Muscle of leg (tissue), 11 donors: ENCODE results near the gene CCDC188. TPM values are rescaled to one million over a fixed set of nuclear protein-coding genes. Genes with fewer than 3 reads are reported as not detected.

Experiments used
- DNase-seq: peaks from one replicate; pipeline ENCODE4 v3.0.0; 2013
- H3K27ac ChIP-seq: one replicate; pipeline ENCODE4 v1.5.1; 2013; ENCODE audit warnings: mild to moderate bottlenecking, low read length, control low read depth
- H3K27me3 ChIP-seq: one replicate; pipeline ENCODE4 v1.6.1; 2013; ENCODE audit warnings: low read length; ENCODE audit not compliant: control insufficient read depth, insufficient read depth
- H3K36me3 ChIP-seq: one replicate; pipeline ENCODE4 v1.6.1; 2013; ENCODE audit warnings: low read length; ENCODE audit not compliant: control insufficient read depth, insufficient read depth
- H3K4me1 ChIP-seq: one replicate; pipeline ENCODE4 v1.6.1; 2013; ENCODE audit warnings: low read length; ENCODE audit not compliant: control insufficient read depth, insufficient read depth
- H3K4me3 ChIP-seq: one replicate; pipeline ENCODE4 v1.5.1; 2013; ENCODE audit warnings: low read length, control low read depth
- H3K9me3 ChIP-seq: replicated peaks from 2 replicates; pipeline ENCODE4 v1.6.1; 2013; ENCODE audit warnings: low read depth, low read length; ENCODE audit not compliant: control insufficient read depth
- WGBS: methylation state at CpG from one replicate; pipeline ENCODE4 v1.1.5; 2013; ENCODE audit warnings: missing lambda C conversion rate; ENCODE audit not compliant: insufficient coverage; 5-methylcytosine and 5-hydroxymethylcytosine counted together
- polyA plus RNA-seq, 8 donors: library from polyadenylated mRNA; unstranded; fragments of 120-200 nt; gene quantifications; one replicate each; pipeline versions ENCODE4 v1.2.1 to v1.2.3, GENCODE V29; 2013; ENCODE audit warnings: inconsistent platforms in 1 of 8, low replicate concordance in 1 of 8; ENCODE audit not compliant: insufficient read length in 8 of 8, insufficient read depth in 1 of 8
- total RNA-seq: library from RNA; stranded (reverse); fragments of 120-200 nt; gene quantifications from one replicate; pipeline ENCODE4 v1.2.4, GENCODE V29; 2013

The CCDC188 gene
- total and polyA plus RNA-seq, 9 donors = 0.84 to 2.8 (median 1.5) TPM

DNA sequence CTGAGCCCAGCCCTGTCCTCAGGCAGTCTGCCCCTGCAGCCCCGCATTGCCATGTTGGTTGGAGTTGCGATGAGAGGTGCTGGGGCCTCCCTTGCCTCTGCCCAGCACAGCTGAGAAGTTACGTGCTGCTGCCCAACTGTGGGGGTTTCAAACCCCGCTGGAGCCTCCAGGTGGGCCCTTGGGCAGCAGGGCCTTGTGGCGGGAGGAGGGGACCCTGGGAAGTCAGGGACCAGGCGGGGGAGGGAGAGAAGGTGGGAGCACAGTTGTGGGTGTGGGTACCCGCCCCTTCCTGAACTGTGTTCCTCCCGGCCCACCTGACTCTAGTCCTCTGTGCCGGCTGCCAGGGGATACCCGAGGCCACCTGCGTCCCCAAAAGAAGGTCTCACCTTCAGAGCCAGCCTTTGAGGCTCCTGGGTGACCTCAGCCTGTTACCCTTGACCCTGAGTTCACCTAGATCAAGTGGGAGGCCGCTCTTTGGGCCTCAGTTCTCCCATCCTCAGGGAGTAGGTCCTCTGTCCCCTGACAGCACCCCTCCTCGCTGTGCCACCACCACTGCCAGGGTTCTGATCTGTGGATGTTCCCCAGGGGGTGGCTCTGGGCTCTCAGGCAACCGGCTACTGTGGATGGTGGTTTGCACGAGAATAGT lies 7.7 kb upstream of the CCDC188 start:
- WGBS = 71% methylated on average over 9 of the region's 15 CpGs
- H3K27me3 ChIP-seq = no peaks in the 10 kb centered on the region
- no peak overlapping the region for H3K27ac ChIP-seq
- no peaks in the 10 kb centered on the region for H3K9me3 ChIP-seq
- H3K4me3 ChIP-seq = no peak overlapping the region
- DNase-seq = no peak
- peaks cover 30% of the 10 kb centered on the region for H3K4me1 ChIP-seq
- H3K36me3 ChIP-seq = no peaks in the 10 kb centered on the region

DNA sequence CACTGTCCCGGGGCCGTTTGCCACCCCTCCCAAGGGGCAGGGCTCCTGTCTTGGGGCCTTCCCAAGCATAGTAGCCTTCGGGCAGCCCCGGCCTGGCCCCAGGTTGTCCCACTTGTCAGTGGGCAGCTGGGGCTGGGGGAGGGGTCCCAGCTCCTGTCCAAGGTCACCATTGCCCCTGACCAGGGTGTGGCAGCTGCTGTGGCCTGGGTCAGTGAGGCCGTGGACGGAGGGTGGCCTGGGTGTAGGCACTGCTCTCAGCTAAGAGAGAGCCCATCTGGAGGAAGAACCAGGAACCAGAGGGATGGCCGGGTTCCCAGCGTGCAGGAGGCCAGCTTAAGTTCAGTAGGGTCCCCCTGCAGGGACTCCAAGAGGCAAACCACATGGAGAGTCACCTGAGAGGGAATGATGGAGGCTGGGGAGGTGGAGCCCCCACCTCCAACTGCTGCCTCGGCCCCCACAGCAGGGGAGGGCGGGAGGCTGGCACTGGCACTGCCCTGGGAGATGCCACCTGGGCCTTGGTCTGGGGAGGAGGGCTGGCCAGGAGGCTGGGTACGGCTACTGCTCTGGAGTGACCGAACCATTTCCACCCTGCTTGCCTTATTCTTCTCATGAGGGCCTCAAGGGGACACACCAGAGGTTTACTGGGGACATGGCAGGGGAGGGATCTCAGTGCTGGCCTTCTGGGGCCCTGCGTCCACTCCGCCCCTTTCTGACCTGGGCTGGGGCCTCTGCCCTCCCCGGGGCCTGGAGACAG lies 6.8 kb upstream of the CCDC188 start:
- 74% methylated on average over 9 of the region's 15 CpGs for WGBS
- H3K4me1 ChIP-seq = peaks cover 30% of the 10 kb centered on the region
- no peak overlapping the region for H3K27ac ChIP-seq
- no peaks in the 10 kb centered on the region for H3K36me3 ChIP-seq
- H3K27me3 ChIP-seq = no peaks in the 10 kb centered on the region
- DNase-seq = no peak
- H3K9me3 ChIP-seq = no peaks in the 10 kb centered on the region
- no peak overlapping the region for H3K4me3 ChIP-seq

DNA sequence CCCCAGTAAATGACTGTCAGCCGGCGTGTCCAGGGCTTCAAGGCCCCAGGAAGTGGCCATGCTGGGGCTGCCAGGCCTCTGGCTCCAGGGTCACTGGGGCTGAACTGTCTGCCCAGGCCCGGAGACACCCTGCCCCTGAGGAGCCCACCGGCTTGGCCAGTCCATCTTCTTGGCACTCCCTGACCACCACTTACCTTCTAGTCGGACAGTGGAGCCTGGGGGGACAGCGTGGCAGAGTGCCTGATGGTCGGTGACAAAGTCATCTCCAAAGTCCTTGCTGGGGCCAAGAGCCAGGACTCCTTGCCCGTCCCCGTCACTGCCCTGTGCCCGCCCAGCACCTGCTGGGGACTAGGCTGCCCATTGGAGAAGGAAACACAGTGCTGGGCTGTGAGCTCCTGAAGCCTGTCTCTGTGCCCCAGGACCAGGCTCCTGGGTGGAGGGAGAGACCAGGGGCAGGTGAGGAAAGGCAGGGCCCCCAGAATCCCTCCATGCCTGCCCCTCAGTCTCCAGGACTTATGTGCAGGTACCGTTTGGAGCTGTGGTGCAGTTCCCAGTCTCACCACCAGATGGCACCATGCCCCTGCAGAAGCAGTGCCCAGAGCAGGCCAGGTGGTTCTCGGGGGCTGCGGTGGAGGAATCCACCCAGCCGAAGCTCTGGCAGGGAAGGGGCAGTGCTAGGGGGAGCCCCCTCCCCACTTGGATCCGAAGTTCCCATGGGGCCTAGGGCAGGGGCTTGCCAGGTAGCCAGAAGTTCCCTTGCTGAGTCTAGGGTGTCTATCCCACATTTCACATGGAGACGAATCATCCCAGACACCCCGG lies 6.0 kb upstream of the CCDC188 start:
- Histone ChIP-seq H3K27me3 (no peaks in the 10 kb centered on the region), H3K36me3 (no peaks in the 10 kb centered on the region), H3K4me1 (peaks cover 30% of the 10 kb centered on the region), H3K4me3 (no peak overlapping the region), H3K27ac (no peak overlapping the region), H3K9me3 (no peaks in the 10 kb centered on the region)
- WGBS = 59% methylated on average over 16 of the region's 17 CpGs
- peak; percentile 84 for DNase-seq

- 50% methylated on average over 2 of the region's 7 CpGs for WGBS
- H3K27ac ChIP-seq = no peak overlapping the region
- H3K4me1 ChIP-seq = peaks cover 30% of the 10 kb centered on the region
- H3K36me3 ChIP-seq = no peaks in the 10 kb centered on the region
- H3K9me3 ChIP-seq = no peaks in the 10 kb centered on the region
- DNase-seq = no peak
- no peak overlapping the region for H3K4me3 ChIP-seq
- no peaks in the 10 kb centered on the region for H3K27me3 ChIP-seq
These were observed 5.2 kb upstream of the CCDC188 start for GRCh38 chr22:20156042-20156389.

DNA sequence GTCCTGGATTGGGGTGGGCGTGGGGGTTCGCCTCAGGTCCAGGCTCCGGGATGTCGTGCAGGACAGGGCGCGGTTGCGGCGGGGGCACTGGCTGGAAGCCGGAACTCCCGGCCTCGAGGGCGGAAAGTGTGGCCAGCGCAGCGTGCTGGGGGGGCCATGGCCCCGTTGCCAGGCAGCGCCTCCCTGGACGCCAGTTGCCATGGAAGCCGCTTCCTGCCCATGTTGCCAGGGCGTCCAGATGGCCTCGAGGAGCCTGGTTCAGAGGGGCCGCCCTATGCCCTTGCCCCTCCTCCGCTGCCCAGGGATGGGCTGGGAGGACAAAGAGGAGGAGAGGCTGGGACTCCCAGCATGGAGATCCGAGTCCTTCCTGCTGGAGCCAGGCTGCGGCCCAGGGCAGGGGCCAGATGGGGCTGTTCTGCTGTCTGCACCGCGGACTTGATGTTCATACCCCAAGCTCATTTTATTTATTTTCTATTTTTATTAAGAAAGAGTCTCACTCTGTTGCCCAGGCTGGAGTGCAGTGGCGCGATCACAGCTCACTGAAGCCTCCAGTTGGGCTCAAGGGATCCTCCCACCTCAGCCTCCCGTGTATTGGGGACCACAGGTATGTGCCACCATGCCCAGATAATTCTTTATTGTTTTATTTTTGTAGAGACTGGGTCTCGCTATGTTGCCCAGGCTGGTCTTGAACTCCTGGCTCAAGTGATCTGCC lies 4.6 kb upstream of the CCDC188 start:
- Histone ChIP-seq H3K4me1 (peaks cover 30% of the 10 kb centered on the region), H3K27me3 (no peaks in the 10 kb centered on the region), H3K27ac (no peak overlapping the region), H3K4me3 (no peak overlapping the region), H3K9me3 (no peaks in the 10 kb centered on the region), H3K36me3 (no peaks in the 10 kb centered on the region)
- DNase-seq = peak; percentile 56
- WGBS = 31% methylated on average over 19 of the region's 30 CpGs

GRCh38 chr22:20154602-20155187 lies 3.8 kb upstream of the CCDC188 start:
- peaks cover 32% of the 10 kb centered on the region for H3K4me1 ChIP-seq
- WGBS = 57% methylated on average over 8 of the region's 14 CpGs
- no peak for DNase-seq
- no peak overlapping the region for H3K27ac ChIP-seq
- H3K27me3 ChIP-seq = no peaks in the 10 kb centered on the region
- H3K36me3 ChIP-seq = no peaks in the 10 kb centered on the region
- H3K4me3 ChIP-seq = no peak overlapping the region
- H3K9me3 ChIP-seq = no peaks in the 10 kb centered on the region

DNA sequence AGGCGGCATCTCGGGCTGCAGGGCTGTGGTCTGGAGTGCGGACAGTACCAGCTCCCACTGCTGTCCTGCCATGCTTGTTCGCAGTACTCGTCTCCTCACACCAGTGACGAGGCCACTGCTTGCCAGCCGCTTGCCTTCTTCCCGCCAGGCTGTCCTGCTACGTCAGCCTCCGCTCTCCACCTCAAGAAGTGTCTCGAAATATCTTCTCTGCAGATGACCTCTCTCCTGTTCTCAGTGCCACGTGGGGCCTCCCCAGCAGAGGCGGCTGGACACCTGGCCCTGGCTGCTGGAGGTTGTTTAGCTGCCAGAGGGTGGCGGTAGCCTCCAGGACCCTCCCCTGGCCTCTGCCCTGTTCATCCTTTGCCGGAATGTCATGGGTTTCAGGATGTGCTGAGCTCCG lies 3.1 kb upstream of the CCDC188 start:
- WGBS = 50% methylated on average over 10 of the region's 16 CpGs
- no peaks in the 10 kb centered on the region for H3K36me3 ChIP-seq
- H3K27ac ChIP-seq = no peak overlapping the region
- no peaks in the 10 kb centered on the region for H3K9me3 ChIP-seq
- peaks cover 26% of the 10 kb centered on the region for H3K4me1 ChIP-seq
- H3K4me3 ChIP-seq = no peak overlapping the region
- no peak for DNase-seq
- no peaks in the 10 kb centered on the region for H3K27me3 ChIP-seq

DNA sequence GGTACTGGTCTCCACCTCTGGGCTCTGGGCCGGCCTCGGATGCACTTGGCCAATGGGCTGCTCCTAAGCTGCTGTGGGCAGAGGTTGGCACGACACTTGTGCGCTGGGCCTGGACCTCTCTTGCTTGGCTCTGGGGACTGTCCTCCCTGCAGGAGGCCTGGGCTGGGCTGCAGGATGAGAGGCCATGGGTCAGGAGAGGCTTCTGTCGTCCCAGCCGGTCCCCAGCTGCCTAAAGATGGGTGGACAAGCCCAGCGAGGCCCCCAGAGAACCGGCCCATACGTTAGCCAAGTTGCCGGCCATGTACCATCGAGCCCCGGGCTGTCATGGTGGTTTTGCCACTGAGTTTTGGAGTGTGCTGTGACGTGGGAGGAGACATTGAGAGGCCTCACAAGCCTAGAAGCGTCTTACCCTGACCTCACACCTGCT lies 1.6 kb upstream of the CCDC188 start:
- H3K27me3 ChIP-seq = no peaks in the 10 kb centered on the region
- peaks cover 23% of the 10 kb centered on the region for H3K4me1 ChIP-seq
- DNase-seq = no peak
- H3K36me3 ChIP-seq = peaks cover 3% of the 10 kb centered on the region
- H3K9me3 ChIP-seq = no peaks in the 10 kb centered on the region
- no peak overlapping the region for H3K4me3 ChIP-seq
- WGBS = 86% methylated on average over 13 of the region's 14 CpGs
- H3K27ac ChIP-seq = no peak overlapping the region

GRCh38 chr22:20151276-20151588 lies 377 bp upstream of the CCDC188 start:
- no peak for DNase-seq
- WGBS = no CpG with 5 or more reads among the region's 4 CpGs
- no peak overlapping the region for H3K27ac ChIP-seq

More at GRCh38 chr22:20151276-20151588, 377 bp upstream of the CCDC188 start:
- Histone ChIP-seq H3K36me3 (peaks cover 3% of the 10 kb centered on the region), H3K9me3 (no peaks in the 10 kb centered on the region), H3K4me3 (no peak overlapping the region), H3K27me3 (no peaks in the 10 kb centered on the region), H3K4me1 (peaks cover 31% of the 10 kb centered on the region)
